HK-2 (cell line): ENCODE measurements around the gene PCDHGA10.
"Not testable (repeated sequence)": the region's sequence is repeated elsewhere in the genome, so short reads cannot be mapped to it uniquely, and the experiment has no call there.

Source experiments
- DNase-seq: peaks from one replicate; pipeline ENCODE4 v3.0.0-alpha.2; 2018; ENCODE audit not compliant: unreplicated experiment

Gene PCDHGA10

DNA sequence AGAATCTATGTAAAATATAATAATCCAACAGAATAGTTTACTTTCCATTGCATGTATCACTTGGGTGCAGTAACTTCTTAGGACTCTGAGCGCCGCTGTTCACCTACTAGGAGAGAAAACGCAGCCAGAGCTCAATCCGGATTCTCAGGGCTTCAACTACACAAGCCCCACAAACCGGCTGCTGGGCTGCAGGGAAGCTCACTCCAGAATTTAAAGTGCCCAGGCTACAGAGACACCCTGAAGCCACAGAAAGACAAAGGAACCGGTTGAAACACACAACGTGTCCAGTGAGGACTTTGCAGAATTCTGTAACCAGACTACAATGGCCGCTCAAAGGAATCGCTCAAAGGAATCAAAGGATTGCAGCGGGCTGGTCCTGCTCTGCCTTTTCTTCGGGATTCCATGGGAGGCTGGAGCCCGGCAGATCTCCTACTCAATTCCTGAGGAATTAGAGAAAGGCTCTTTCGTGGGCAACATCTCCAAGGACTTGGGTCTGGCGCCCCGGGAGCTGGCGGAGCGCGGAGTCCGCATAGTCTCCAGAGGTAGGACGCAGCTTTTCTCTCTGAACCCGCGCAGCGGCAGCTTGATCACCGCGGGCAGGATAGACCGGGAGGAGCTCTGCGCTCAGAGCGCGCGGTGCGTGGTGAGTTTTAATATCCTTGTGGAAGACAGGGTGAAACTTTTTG is at the start of gene PCDHGA10:
TSS of gene PCDHGA10 (plus strand) at position 134 of the 686 bp plus-strand sequence. CDS start at position 323, 189 bp downstream.
- DNase-seq: no peak

DNA sequence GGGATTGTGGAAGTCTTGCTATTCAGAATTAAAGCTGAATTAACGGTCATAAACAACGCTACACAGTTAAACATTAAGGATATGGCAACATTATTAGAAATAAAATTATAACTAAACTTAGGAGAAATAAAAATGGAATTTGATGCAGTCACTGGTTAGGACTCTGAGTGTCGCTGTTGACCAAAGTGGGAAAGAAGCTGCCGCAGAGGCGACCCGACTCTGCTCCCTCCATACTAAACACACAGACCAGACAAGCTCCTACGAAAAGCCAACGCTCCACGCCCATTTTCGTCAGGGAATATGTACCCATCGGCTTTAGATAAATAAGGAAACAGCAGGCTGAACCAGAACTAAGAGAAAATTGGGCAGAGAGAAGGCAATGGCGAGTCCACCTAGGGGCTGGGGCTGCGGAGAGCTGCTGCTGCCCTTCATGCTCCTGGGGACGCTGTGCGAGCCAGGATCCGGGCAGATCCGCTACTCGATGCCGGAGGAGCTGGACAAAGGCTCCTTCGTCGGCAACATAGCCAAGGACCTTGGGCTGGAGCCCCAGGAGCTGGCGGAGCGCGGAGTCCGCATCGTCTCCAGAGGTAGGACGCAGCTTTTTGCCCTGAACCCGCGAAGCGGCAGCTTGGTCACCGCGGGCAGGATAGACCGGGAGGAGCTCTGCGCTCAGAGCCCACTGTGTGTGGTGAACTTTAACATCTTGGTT is 48.7 kb upstream of the PCDHGA10 start, which contains the start of gene PCDHGA5:
TSS of gene PCDHGA5 (plus strand) at position 211 of the 709 bp plus-strand sequence. CDS start at position 380, 169 bp downstream.
- no peak for DNase-seq

DNA sequence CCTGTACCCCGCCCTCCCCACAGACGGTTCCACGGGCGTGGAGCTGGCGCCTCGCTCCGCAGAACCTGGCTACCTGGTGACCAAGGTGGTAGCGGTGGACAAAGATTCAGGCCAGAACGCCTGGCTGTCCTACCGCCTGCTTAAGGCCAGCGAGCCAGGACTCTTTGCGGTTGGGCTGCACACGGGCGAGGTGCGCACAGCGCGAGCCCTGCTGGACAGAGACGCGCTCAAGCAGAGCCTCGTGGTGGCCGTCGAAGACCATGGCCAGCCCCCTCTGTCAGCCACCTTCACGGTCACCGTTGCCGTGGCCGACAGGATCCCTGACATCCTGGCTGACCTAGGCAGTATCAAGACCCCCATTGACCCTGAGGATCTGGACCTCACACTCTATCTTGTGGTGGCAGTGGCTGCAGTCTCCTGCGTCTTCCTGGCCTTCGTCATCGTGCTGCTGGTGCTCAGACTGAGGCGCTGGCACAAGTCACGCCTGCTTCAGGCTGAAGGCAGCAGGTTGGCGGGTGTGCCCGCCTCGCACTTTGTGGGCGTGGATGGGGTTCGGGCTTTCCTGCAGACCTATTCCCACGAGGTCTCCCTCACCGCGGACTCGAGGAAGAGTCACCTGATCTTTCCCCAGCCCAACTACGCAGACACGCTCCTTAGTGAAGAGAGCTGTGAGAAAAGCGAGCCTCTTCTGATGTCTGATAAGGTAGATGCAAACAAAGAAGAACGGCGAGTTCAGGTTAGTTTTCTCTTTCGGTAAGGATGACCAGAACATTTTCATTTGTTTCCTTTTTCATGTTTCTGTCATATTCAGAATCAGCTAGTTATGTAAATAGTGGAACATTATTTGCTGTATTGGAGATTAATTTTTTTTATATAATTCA is 46.5 kb upstream of the PCDHGA10 start:
- DNase-seq: no peak

DNA sequence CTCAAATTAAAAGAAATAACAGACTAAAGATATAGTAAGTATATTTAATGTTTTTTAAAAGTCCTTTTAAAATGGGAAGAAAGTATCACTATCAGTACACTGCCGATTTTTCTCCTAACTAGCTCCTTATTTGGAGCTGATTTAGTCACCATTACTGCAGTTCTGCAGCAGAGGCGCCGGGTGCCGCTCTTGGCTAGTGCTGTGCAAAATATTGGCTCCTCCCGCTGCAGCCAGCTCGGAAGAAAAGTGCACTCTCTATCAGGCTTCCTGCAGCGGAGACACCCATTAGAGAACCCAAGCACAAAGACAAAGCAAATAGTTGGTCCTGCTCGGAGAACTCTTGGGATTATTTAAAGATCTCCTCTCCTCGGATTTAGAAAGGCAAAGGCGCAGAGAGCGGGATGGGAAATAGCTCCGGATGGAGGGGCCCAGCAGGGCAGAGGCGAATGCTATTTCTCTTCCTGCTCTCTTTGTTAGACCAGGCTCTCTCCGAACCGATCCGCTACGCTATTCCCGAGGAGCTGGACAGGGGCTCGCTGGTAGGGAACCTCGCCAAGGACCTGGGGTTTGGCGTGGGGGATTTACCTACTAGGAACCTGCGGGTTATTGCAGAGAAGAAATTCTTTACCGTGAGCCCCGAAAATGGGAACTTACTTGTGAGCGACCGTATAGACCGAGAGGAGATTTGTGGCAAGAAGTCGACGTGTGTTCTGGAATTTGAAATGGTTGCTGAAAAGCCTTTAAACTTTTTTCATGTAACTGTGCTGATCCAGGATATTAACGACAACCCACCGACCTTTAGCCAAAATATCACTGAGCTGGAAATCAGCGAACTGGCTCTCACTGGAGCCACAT is 42.6 kb upstream of the PCDHGA10 start, which contains the start of gene PCDHGB3:
TSS of gene PCDHGB3 (plus strand) at position 249 of the 855 bp plus-strand sequence. CDS start at position 402, 153 bp downstream.
- no peak for DNase-seq

DNA sequence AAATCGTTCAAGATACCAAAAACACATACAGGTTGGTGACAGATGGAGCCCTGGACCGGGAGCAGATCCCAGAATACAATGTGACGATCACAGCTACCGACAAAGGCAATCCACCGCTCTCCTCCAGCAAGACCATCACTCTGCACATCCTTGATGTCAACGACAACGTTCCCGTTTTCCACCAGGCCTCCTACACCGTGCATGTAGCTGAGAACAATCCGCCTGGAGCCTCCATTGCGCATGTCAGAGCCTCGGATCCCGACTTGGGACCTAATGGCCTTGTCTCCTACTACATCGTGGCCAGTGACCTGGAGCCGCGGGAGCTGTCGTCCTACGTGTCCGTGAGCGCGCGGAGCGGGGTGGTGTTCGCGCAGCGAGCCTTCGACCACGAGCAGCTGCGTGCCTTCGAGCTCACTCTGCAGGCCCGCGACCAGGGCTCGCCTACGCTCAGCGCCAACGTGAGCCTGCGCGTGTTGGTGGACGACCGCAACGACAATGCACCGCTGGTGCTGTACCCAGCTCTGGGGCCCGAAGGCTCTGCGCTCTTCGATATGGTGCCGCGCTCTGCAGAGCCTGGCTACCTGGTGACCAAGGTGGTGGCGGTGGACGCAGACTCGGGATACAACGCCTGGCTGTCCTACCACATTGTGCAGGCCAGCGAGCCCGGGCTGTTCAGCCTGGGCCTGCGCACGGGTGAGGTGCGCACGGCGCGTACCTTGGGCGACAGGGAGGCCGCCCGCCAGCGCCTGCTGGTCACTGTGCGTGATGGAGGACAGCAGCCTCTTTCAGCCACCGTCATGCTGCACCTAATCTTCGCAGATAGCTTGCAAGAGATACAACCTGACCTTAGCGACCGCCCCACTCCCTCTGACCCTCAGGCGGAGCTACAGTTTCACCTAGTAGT is 41.0 kb upstream of the PCDHGA10 start:
- no peak for DNase-seq

DNA sequence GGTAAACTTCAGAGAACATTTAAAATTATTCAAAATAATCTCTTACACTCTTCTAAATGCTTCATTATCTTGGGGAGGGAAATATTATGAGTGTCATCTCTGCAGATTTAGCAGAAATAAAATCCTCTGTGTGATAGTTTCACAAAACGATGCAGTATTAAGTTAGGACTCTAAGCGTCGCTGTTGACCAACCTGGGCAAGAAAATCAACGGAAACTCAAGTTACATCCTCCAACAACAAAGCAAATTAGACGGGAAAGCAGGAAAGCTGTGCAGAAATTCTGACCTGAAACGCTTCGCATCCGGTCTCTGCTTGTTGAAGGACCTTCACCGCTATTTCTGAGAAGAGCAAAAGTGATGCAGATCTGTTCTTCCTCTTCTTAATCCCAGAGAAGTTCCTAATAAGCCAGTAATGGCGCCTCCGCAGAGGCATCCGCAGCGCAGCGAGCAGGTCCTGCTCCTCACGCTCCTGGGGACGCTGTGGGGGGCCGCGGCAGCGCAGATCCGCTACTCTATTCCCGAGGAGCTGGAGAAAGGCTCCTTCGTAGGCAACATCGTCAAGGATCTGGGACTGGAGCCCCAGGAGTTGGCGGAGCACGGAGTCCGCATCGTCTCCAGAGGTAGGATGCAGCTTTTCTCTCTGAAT is 39.0 kb upstream of the PCDHGA10 start, which contains the start of gene PCDHGA6:
TSS of gene PCDHGA6 (plus strand) at position 219 of the 645 bp plus-strand sequence. CDS start at position 412, 193 bp downstream.
- no peak for DNase-seq

DNA sequence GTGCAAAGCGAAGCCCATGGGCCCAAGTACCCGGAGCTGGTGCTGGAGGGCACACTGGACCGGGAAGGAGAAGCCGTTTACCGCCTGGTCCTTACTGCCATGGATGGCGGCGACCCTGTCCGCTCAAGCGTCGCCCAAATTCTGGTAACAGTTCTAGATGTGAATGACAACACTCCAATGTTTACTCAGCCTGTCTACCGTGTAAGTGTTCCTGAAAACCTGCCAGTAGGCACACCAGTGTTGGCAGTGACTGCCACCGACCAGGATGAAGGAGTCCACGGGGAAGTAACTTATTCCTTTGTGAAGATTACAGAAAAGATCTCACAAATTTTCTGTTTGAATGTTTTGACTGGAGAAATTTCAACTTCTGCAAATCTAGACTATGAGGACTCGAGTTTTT is 38.2 kb upstream of the PCDHGA10 start:
- no peak for DNase-seq

DNA sequence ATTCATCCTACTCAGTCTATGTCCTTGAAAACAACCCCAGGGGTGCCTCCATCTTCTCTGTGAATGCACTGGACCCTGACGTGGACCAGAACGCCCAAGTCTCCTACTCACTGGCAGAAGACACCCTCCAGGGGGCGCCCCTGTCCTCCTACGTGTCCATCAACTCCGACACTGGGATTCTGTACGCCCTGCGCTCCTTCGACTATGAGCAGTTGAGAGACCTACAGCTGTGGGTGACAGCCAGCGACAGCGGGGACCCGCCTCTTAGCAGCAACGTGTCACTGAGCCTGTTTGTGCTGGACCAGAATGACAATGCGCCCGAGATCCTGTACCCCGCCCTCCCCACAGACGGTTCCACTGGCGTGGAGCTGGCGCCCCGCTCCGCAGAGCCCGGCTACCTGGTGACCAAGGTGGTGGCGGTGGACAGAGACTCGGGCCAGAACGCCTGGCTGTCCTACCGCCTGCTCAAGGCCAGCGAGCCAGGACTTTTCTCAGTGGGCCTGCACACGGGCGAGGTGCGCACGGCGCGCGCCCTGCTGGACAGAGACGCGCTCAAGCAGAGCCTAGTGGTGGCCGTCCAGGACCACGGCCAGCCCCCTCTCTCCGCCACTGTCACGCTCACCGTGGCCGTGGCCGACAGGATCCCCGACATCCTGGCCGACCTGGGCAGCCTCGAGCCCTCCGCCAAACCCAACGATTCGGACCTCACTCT is 37.2 kb upstream of the PCDHGA10 start:
- not testable (repeated sequence) for DNase-seq

DNA sequence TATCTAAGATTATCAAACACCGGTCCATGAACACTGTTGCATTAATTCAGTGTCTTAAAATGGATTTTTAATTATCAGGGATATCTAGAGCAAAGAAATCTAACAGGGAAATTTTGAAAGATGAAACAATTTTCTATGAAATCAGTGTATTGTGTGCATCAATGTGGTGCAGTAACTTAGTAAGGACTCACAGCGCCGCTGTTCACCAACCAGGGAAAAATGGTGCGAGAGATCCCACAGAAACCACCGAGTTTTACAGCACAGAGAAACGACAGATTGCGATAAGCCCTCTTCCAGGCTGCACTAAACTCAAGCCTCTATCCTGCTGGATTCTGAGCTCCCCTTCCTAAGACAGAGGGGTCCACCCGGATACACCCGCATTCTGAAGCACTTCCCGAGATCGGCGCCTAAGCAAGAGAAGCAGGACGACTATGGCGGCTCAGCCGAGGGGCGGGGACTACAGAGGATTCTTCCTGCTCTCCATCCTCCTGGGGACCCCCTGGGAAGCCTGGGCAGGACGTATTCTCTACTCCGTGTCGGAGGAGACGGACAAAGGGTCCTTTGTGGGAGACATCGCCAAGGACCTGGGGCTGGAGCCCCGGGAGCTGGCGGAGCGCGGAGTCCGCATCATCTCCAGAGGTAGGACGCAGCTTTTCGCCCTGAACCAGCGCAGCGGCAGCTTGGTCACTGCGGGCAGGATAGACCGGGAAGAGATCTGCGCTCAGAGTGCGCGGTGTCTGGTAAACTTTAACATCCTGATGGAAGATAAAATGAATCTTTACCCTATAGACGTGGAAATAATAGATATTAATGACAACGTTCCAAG is 30.1 kb upstream of the PCDHGA10 start, which contains the start of gene PCDHGA7:
TSS of gene PCDHGA7 (plus strand) at position 274 of the 826 bp plus-strand sequence. CDS start at position 432, 158 bp downstream.
- peak; percentile 28 for DNase-seq

DNA sequence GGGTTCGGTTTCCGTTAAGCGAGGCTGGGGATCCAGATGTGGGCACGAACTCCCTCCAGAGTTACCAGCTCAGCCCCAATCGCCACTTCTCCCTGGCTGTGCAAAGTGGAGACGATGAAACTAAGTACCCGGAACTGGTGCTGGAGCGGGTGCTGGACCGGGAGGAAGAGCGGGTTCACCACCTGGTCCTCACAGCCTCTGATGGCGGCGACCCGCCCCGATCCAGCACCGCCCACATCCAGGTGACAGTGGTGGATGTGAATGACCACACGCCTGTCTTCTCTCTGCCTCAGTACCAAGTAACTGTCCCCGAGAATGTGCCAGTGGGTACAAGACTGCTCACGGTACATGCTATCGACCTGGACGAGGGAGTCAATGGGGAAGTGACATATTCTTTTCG is 29.4 kb upstream of the PCDHGA10 start:
- DNase-seq: no peak

DNA sequence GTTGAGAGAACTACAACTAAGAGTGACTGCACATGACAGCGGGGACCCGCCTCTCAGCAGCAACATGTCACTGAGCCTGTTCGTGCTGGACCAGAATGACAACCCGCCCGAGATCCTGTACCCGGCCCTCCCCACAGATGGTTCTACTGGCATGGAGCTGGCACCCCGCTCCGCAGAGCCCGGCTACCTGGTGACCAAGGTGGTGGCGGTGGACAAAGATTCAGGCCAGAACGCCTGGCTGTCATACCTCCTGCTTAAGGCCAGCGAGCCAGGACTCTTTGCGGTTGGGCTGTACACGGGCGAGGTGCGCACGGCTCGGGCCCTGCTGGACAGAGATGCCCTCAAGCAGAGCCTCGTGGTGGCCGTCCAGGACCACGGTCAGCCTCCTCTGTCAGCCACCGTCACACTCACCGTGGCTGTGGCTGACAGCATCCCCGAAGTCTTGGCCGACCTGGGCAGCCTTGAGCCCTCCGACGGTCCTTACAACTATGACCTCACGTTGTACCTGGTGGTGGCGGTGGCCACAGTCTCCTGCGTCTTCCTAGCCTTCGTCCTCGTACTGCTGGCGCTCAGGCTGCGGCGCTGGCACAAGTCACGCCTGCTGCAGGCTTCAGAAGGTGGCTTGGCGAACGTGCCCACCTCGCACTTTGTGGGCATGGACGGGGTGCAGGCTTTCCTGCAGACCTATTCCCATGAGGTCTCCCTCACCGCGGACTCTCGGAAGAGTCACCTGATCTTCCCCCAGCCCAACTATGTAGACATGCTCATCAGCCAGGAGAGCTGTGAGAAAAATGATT is 28.1 kb upstream of the PCDHGA10 start:
- no peak for DNase-seq

DNA sequence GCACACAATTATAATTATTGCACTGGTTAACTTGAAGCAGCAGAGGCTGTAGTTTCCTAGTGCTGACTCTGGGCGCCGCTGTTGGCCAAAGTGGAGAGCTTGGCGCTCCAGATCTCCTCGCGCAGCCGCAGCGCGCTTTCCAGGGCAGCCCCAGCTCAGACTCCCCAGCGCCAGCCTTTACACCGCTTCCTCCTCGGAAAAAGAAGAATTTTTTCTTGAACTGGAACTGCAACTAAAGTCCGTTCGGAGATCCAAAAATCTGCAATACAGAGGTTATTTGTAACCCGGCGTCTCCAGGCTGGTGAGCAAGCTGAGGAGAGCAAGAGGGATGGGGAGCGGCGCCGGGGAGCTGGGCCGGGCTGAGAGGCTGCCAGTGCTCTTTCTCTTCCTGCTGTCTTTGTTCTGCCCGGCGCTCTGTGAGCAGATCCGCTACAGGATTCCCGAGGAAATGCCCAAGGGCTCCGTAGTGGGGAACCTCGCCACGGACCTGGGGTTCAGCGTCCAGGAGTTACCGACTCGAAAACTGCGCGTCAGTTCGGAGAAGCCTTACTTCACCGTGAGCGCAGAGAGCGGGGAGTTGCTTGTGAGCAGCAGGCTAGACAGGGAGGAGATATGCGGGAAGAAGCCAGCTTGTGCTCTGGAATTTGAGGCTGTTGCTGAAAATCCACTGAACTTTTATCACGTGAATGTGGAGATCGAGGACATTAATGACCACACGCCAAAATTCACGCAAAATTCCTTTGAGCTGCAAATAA is 25.1 kb upstream of the PCDHGA10 start, which contains the start of gene PCDHGB4:
TSS of gene PCDHGB4 (plus strand) at position 142 of the 755 bp plus-strand sequence. CDS start at position 329, 187 bp downstream.
- not testable (repeated sequence) for DNase-seq

DNA sequence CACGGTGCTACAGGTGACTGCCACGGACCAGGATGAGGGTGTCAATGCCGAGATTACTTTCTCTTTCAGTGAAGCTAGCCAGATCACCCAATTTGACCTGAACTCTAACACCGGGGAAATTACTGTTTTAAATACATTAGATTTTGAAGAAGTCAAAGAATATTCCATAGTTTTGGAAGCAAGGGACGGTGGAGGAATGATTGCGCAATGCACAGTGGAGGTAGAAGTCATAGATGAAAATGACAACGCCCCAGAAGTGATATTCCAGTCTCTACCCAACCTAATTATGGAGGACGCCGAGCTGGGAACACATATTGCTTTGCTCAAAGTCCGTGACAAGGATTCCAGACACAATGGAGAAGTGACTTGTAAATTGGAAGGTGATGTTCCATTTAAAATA is 24.1 kb upstream of the PCDHGA10 start:
- DNase-seq: no peak

DNA sequence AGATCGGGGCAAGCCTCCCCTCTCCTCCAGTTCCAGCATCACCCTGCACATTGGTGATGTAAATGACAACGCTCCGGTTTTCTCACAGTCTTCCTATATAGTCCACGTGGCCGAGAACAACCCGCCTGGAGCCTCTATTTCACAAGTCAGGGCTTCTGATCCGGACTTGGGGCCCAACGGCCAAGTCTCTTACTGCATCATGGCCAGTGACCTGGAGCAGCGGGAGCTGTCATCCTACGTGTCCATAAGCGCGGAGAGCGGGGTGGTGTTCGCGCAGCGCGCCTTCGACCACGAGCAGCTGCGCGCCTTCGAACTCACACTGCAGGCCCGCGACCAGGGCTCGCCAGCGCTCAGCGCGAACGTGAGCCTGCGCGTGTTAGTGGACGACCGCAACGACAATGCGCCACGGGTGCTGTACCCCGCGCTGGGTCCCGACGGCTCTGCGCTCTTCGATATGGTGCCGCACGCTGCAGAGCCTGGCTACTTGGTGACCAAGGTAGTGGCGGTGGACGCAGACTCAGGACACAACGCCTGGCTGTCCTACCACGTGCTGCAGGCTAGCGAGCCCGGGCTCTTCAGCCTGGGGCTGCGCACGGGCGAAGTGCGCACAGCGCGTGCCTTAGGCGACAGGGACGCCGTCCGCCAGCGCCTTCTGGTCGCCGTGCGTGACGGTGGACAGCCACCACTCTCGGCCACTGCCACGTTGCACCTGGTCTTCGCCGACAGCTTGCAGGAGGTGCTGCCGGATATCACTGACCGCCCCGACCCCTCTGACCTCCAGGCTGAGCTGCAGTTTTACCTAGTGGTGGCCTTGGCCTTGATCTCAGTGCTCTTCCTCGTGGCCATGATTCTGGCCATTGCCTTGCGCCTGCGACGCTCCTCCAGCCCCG is 23.4 kb upstream of the PCDHGA10 start:
- no peak for DNase-seq
